ENCODE results near the gene MCC.

DNA sequence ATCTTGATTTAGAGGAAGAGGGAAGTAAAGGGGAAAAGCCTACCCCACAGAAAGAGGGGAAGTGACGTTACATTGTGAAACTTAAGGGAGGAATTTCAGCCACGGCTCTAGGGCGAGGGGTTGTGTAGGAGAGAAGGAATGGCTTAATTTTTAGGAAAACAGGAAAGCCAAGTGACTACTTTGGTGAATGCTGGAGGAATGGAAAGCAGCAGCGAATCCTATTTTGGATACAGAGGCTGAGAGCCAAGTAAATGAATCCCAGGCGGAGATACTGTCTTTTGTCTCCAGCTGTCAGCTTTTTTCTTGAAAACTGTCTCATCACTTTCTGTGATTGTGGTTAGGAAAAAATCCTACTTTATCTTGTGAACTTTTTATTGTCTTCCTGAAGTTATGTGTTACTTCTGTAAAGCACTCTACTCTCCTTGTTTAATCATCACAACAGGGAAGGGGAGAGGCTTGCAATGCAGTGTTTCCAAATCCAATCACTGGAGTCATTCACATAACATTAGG is 241.8 kb downstream of the MCC start:
- TF ChIP-seq POLR2A (IDR thresholded peaks at IDR 0.05), result no peak
- TF ChIP-seq, protein P1, sequence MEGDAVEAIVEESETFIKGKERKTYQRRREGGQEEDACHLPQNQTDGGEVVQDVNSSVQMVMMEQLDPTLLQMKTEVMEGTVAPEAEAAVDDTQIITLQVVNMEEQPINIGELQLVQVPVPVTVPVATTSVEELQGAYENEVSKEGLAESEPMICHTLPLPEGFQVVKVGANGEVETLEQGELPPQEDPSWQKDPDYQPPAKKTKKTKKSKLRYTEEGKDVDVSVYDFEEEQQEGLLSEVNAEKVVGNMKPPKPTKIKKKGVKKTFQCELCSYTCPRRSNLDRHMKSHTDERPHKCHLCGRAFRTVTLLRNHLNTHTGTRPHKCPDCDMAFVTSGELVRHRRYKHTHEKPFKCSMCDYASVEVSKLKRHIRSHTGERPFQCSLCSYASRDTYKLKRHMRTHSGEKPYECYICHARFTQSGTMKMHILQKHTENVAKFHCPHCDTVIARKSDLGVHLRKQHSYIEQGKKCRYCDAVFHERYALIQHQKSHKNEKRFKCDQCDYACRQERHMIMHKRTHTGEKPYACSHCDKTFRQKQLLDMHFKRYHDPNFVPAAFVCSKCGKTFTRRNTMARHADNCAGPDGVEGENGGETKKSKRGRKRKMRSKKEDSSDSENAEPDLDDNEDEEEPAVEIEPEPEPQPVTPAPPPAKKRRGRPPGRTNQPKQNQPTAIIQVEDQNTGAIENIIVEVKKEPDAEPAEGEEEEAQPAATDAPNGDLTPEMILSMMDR (IDR thresholded peaks at IDR 0.05), result no peak
